Keratinocyte (primary cell): ENCODE measurements around the gene MDM4.

Source experiments
- CTCF ChIP-seq, 3 experiments: IDR thresholded peaks in 1 of 3; conservative IDR thresholded peaks in 1 of 3; optimal IDR thresholded peaks in 1 of 3; 2 replicates in 2 of 3; 3 replicates in 1 of 3; pipeline versions ENCODE3 to v1.5.1; 2011; ENCODE audit warnings: low read length in 3 of 3, mild to moderate bottlenecking in 3 of 3, moderate library complexity in 2 of 3, control low read depth in 1 of 3, inconsistent platforms in 1 of 3; ENCODE audit not compliant: insufficient read depth in 2 of 3; ENCODE audit errors: extremely low read depth in 1 of 3
- EZH2 ChIP-seq: IDR thresholded peaks from one replicate; pipeline ENCODE4 v1.6.1; 2012; ENCODE audit warnings: inconsistent platforms, mild to moderate bottlenecking, low read length, moderate library complexity

- TF ChIP-seq CTCF (optimal IDR thresholded peaks at IDR 0.05 in 1 of 3, IDR thresholded peaks at IDR 0.05 in 1 of 3, conservative IDR thresholded peaks at IDR 0.05 in 1 of 3; ENCODE audit: extremely low read depth in 1 of 3, insufficient read depth in 2 of 3, low read length in 3 of 3) (no peak), EZH2 (no peak)
Observed at GRCh38 chr1:204566583-204566955, 50.4 kb downstream of the MDM4 start.
